Brain pericyte (primary cell): ENCODE results near the gene JAKMIP1.

Experiments used
- DNase-seq: peaks from one replicate; pipeline ENCODE4 v3.0.0-alpha.2; 2012; ENCODE audit warnings: low read depth, low spot score

Gene JAKMIP1

DNA sequence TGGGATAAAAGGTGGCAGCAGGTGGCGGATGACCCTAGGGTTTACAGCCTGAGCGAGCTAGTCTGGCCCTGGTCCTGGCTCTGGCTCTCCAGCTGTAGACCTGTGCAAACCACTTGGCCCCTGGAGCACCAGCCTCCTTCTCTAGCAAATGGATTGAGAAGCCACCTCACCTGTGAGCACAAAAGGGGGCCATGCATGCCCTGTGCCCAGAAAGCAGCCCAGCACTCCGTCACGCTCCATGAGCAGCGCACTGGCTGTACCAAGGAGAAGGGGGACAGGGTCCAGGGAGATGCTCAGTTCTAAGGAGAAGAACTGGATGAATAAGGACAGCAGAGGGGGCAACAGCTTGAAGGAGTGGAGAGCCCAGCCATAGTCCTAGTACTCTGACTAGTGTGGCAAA, 135.2 kb downstream of the JAKMIP1 start:
- no peak for DNase-seq

DNA sequence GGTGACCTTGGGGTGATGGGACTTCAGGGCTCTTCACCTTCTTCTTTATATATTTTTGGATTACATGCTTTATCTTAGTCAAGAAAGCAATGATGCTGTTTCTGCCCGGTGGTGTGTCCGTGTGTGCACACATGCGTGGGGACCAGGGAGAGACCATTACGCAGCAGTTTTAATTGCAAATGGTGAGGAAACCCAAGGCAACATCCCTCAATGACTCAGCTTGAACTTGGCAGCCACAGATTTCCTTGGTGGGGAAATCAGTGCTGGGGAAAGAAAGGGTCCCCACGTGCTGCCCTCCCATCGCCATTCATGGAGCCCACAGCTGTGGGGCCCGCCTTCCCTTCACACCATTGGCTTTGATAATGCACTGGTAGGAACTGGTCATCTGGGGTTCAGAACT, 136.0 kb downstream of the JAKMIP1 start:
- no peak for DNase-seq

DNA sequence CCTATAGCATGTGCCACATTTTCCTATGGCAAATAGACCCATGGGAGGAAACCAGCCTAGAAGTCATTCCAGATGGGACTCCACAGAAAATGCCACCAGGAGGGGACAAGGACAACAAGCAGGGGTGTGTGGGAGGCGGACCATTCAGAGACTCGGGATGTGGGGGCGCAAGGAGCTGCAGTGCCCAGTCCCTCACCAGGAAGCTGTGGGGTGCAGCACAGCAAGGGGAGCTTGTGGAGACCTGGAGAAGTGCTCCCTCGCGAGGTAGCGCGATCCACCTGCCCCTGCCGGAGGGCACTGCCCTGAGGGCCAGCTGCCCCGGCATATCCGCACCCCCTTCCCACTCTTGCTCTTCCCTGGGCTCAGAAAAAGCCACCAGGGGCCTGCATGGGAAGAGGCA, 136.7 kb downstream of the JAKMIP1 start:
- DNase-seq = no peak

DNA sequence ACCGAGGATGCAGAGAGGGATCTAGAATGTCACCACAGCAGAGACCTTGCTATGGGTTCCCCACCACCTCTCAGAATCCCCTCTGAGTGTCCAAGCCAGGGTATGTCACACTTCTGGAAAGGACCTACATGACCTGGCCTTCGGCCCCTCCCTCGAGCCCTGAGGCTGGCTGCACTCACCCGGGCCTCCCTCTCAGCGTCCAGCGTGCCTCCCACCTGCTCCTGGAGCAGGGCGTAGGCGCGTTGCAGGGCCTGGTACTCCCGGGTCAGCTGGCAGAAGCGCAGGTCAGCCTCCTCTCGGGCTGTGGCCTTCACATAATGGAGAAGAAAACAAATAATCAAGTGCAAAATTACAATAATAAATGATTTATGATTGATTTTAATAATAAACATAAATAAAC, 138.2 kb downstream of the JAKMIP1 start:
- DNase-seq = no peak

DNA sequence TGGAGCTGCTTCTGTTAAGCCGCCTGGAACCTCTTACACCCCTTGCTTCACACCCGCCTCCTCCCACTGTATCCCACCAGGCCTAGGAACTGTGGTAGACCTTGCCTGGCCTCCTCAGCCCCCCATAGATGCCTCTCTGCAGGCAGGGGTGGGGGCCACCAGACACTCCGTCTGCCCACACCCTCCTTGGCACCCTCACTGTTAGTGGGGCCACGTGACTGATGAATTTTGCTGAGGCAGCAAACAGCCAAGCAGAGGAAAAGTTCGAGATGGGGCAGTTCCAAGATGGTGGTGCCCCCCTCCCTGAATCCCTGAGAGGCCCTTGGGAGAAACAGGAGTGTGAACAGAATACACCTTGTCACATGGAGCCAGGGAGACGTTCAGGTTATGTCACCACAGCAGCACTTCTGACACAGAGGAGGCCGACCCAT, 141.0 kb downstream of the JAKMIP1 start:
- no peak for DNase-seq

DNA sequence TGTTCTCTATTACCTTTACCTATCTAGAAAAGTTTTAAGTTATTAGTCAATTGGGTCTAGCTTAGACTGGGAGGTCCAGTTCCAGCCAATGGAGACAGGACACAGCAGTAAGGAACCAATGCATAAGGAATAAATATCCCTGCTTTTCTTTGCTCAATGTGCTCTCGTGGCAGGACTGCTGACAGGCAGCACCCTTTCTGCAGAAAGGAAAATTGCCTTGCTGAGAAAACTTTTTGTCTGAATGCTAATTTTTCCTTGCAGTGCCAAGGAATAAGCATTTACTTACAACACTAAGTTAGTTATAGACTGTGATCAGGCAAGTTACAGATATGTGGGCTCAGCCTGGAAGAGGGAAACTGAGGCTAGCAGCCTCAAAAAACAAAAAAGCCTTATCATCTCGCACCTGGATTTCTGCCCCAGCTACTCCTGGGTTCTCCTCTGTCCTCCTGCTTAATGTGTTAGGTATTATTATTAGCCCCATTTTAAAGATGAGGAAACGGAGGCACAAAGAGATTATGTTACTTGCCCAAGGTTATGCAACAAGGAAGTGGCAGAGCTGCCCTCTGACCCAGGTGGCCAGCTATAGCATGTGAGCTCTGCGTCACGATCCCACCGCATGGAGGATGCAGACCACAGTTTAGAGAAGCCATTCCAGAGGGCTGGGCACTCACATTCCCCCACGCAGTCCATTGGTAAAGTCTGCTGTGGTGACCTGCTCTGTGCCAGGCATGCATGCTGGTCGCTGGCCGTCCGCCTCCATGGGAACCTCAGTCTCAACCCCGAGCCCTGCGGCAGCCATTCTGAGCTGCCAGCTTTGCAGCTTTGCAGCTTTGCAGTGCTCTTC, 141.6 kb downstream of the JAKMIP1 start:
- no peak for DNase-seq

DNA sequence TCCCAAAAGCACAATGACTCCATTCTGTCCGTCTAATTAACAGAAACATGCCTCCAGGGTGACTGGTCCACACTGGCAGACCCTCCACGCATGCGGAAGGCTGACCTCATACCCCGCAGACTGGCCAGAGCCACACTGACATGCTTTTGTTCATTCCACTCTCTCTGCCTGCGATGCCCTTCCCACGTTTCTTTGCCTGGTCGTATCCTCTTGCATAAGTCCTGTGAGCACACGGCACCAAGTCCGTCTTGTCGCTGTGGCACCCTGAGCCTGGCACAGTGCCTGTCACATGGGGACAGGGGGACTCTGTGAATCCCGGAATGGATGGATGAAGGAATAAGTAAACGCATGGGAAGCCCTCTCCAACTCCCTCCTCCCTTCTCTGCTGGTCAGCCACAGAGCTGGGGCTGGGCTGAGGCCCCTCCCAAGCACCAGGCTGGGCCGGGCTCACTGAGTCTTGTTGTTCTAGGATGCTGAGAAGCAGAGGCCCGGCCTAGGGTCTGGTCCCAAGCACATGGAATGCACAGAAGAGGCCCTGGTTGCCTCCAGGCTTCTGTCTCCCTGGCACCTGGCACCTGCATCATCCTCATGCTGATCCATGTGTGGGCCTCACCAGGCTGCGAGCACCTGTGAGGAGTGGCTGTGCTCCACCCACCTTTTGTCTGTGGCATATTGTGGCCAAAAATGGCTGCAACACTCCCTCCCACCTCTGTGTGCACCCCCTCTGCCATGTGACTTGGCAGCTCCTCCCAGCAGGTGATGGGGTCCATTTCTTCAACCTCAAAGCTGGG, 143.2 kb downstream of the JAKMIP1 start:
- DNase-seq = no peak

DNA sequence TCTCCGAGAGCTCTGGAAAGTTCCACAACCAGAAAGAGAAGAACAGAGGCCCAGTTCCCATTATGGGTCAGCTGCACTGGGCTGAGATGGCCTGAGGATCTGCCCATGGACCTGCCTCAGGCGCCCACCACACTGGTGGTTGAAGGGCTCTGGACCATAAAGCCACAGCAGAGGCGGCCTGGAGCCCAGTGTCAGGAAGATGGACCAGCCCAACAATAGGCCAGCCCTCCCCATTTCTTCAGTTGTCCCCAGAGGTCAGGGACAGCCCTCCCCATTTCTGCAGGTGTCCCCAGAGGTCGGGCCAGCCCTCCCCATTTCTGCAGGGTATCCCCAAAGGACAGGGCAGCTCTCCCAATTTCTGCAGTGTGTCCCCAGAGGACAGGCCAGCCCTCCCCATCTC, 144.9 kb downstream of the JAKMIP1 start:
- DNase-seq = no peak

DNA sequence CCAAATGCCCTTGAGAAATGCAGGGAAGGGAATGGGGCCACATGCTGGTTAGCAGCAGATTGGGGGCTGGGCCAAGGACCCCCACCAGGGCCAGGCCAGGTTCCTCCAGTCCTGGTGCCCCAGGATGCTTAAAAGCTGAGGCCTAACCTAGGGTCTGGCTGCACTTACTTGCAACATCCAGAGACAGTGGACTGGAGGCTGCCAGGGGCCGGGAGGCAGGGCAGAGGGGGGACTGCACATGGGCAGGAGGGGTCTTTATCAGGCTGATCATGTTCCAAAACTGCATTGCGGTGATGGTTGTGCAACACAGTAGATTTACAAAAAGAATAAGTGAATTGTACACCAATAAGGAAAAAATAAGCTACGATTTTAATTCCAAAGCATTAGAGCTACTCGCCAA, 145.3 kb downstream of the JAKMIP1 start:
- DNase-seq = no peak

DNA sequence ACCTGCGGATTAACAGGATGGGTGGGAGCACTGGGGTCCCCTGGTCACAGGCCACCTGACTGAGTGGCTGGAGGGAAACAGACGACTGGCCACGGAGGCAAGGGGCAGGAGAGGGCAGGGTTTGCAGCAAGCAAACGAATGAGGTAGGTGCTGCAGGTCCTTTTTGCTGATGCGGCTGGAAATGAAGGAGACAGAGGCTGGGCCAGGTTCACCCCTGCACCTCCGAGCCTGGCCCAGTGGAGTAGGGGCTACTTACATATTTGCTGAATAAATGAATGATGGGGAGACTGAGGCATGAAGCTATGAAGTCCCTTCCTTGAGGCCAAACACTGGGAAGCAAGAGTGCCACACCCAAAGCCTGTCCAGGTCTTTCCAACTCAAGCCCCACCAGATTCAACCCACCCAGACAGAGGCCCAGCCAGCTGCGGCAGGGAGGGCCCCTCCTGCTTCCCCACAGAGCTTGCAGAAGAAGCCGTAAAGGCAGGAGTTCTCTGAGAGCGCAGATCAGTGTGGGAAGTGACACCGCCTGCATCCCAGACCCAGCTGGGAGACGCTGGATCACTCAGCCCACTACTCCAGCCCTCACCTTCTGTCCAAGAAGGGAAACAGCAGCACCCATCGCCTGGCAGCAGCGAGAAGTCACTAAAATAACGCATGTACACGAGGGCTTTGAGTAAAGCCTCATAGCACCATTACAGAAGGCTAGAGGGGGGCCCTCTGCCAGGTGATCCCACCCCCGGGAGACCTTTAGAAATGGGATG, 146.0 kb downstream of the JAKMIP1 start:
- no peak for DNase-seq

DNA sequence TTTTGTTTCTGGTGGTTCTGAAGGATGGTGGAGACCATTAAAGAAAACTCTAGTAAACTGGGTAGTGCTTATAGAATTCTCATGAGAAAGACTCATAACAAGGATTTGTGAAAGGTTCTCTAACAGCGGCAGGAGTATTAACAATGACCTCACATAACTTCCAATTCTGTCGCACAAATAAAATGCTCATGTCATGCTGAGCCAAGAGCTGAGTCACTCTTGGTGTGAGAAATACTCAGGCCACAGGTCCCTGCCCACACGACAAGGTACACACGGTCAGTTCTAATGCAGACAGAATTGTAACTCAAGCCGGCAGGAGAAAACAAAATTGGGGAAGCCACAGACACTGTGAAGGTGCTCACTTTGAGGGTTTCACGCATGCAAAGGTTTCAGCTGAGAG, 147.7 kb downstream of the JAKMIP1 start:
- no peak for DNase-seq

DNA sequence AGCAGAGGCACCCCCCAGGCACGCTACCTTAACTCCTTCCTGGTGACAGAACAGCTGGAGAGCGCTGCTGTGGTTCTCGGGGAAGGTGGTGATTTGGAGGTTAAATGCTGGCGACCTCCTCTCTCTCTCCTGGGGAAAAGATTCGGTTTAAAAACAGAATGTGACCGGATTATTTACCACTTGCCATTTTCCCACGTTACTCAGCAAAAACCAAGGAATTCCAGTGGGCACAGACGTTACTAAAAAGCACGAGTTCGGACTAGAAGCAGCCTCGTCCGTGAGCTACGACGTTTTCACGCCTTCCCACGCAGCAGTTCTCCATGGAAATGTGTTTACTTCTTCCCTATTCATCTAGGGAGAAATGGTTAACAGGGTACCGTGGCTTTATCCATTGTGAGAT, 149.8 kb downstream of the JAKMIP1 start:
- DNase-seq = no peak

DNA sequence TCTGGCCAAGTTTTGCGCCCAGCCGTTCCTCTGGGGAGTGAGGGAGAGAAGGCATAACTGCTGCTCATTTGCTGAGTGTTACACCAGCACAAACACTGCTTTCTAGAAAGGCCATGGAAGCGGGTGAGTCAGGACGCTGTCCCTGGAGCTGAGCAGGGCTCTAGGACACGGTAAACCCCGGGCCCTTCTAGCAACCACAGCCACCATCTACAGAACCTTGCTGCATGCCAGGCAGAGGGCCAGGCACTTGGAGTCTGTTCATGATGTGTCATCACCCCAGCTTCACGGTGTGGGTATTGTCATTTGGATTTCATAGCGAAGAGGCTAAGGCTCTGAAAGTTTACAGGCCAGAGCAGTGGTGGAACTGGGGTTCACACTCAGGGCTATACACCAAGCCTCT, 150.4 kb downstream of the JAKMIP1 start:
- DNase-seq = no peak

DNA sequence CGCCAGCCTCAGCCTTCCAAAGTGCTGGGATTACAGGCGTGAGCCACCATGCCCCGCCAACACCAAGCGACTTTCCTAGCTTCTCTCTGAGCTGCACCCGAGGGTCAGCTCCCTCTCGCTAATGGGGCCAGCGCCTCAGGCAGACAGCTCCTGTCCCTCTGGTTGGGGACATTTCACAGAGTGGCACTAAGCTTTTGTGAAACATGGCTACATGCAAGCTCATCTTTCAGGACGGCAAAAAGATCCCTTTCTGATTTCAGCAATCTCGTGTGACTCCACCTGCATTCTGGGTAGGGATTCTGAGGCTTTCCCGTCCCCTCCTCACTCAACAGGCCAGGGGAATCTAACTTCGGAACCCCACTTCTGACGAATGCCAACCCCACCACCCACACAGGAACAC, 151.1 kb downstream of the JAKMIP1 start:
- DNase-seq = no peak

DNA sequence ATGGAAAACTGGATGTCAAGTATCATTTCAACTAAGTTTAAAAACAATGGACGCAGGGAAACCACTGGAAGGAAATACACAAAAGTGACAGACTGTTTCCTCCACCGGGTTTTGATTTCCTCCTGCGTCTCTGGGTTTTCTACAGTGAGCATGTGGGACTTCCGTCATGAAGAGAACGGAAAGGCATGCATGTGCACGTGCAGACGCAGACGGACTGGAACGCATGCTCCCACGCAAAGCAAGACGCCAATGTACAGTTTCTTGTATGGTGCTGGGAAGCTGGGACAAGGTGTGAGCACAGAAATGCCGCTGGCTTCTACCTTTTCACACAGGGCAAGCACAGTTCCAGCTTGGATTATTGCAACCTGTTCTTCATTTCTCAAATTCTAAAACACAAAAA, 151.8 kb downstream of the JAKMIP1 start:
- no peak for DNase-seq

DNA sequence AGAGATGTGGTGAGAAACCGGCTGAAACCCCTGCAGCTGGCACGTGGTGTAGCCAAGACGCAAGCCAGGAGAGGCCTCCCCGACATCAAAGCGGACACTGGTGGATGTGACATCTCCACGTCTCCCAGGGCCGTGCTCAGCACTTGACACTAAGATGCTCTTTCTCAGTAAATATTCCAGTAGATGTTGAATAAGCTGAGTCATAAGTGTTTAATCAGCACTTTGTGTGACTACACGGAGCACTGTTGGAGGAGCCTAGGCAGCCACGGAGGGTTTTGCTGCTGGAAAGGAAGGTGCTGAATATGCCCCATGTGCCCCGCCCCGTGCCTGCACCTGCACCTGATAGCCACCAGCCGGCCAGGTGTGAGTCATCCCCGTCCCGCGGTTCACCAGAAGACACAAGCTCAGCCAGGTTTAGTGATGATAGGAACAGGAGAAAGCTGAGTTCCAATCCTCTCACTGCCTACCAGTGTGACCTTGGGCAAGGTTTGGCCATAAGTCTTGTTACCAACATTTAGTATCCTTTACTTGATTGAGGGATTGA, 153.1 kb downstream of the JAKMIP1 start:
- DNase-seq = no peak

DNA sequence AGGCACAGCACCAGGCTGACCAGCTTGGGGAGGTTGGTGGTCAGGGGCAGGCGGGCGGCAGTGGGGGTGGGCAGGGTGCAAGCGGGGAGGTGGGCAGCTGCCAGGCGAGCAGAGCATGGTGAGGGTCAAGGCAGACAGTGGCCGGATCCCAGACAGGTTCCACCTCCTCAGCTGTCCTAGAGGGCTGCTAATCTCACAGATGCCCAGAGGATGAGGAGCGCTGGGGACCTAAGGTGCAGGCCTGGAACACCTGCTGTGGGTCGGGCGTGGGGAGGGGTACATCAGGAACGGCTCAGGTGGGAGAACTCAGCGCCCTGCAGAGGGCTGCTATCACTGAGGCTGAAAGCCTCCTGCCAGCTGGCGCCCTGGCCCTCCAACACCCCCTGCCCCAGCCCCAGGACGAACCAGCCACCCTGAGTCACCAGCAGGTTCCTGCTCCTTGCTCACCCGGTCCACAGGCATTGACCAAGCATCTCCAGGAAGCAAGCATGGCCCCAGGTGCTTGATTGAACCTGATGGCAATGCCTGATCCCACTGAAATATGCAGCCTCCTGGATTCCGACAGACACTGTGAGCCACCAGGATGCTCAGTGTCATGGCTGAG, 153.7 kb downstream of the JAKMIP1 start:
- no peak for DNase-seq

DNA sequence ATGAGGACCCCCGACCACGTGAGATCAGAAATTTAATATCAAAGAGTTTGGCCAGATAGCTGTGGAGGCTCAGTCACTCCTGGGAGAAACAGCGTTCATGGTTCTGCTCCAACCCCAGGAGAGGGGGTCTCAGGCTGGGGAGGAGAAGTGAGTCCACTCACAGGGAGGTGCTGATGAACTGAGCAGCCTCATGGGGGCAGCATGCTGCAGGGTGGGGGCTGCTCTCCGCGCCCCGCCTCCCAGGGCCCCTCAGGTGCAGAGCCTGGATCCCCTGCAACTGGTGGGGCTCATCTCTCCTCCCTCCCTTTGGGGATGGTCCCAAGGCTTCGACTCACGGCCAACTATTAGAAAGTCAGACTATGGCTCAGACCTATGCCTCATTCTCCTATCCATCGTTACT, 155.5 kb downstream of the JAKMIP1 start:
- no peak for DNase-seq

DNA sequence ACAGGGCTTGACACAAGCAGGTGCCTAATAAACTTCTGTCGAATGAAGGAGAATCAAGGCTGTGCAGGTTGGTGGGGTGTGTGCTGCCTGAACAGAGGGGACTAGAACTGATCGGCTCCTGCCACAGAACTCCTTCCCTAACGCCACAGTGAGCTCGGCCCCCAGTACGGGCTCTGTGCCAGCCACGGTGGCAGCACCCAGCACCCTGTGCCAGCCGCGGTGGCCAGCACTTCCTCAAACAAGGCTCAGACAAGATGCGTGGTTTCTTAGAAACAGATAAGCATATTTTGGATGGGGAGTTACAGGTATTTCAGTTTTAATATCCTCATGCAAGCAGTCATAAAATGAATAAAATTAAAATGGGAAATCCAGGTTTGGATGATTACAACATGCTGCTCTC, 156.1 kb downstream of the JAKMIP1 start:
- DNase-seq = no peak

DNA sequence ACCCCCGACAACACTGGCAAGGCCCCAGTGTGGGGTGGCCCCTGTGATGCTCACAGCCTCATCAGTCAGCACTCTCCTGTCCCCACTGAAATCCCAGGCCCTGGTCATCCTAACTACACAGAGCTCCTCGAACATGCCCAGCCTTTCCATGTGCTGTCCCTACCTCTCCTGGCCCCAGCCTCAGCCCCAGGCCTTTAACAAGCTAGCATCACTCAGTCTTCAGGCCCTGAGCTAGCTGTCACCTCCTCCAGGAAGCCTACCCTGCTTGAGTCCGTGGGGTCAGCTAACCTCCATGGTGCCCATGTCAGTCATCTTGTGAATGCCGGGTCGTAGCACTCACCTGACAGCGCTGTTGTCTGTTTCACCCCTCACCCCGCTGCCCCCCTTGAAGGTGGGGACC, 156.5 kb downstream of the JAKMIP1 start:
- DNase-seq = no peak

DNA sequence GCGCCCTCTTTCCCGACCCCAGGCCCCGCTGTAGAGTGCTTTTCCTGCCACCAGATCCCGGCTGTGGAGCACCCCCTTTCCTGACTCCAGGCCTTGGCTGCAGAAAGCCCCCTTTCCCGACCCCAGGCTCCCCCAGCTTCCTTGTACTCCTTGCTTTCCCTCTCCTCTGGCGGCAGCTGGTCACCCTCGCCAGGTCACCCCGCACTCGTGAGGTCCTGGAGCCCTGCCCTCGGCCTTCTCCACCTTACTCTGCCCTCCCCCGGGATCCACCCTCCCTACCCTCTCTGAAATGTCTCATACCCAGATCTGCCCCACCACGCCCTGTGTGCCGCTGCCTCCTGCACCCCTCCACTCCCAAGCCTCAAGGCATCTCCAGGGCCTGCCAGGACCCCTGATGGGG, 157.2 kb downstream of the JAKMIP1 start:
- DNase-seq = no peak
